Endothelial cell of umbilical vein (primary cell): ENCODE measurements around the gene MAST1.

Experiments
- CTCF ChIP-seq, 2 donors: IDR thresholded peaks; 1 replicate in 1 of 2; 2 replicates in 1 of 2; pipeline ENCODE4 v1.5.1; 2011; ENCODE audit warnings: low read length in 2 of 2, mild to moderate bottlenecking in 2 of 2, moderate library complexity in 2 of 2, control low read depth in 1 of 2, inconsistent platforms in 1 of 2, low read depth in 1 of 2; ENCODE audit not compliant: insufficient read depth in 1 of 2; ENCODE audit errors: extremely low read depth in 1 of 2
- POLR2A ChIP-seq: IDR thresholded peaks from 2 replicates; pipeline ENCODE4 v1.6.1; 2012; ENCODE audit warnings: low read depth, mild to moderate bottlenecking, control low read depth, low read length
- POLR2AphosphoS5 ChIP-seq: IDR thresholded peaks from 2 replicates; pipeline ENCODE4 v1.6.1; 2012; ENCODE audit warnings: low read depth, mild to moderate bottlenecking, control low read depth, low read length, moderate library complexity; ENCODE audit not compliant: insufficient read depth

- peak; percentile 89 to 90 for TF ChIP-seq CTCF (IDR thresholded peaks at IDR 0.05; ENCODE audit: extremely low read depth in 1 of 2, insufficient read depth in 1 of 2, low read depth in 1 of 2, low read length in 2 of 2)
- no peak for TF ChIP-seq POLR2A
- no peak for TF ChIP-seq POLR2AphosphoS5
Observed at GRCh38 chr19:12796146-12797071, 41.9 kb upstream of the MAST1 start.
